22Rv1 (cell line): Measurements from ENCODE around the gene MUC2.

Source experiments
- H3K27ac ChIP-seq: fragments of 450-650 bp; 2 replicates; pipeline ENCODE4 v1.5.1; 2017
- CTCF ChIP-seq: fragments of 450-650 bp; IDR thresholded peaks from 2 replicates; pipeline ENCODE4 v1.5.1; 2017; ENCODE audit warnings: mild to moderate bottlenecking
- ZFX ChIP-seq: fragments of 450-650 bp; IDR thresholded peaks from 2 replicates; pipeline ENCODE4 v1.6.1; 2017; ENCODE audit warnings: antibody characterized with exemption, borderline replicate concordance

Gene MUC2

DNA sequence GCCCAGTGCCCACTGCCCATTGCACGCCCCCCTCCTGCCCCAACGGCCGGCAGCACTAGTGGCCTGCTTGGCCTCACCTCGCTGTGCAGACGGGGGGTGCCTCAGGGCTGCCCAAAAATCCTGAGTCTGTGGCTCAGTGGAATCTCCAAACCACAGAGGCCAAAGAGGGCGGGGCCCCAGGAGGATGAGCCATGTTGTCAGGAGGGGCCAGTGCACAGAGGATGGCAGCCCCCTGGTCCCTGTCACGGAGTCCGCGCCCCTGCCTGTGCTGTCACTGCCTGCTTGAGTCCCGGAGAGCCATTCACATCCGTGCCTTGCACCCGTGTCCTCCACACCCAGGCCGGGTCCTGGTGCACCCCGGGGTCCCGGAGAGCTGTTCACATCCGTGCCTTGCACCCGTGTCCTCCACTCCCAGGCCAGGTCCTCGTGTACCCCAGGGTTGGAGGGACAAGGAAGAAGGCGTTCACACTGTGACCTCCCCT lies 46.7 kb downstream of the MUC2 start:
- TF ChIP-seq CTCF (no peak), ZFX (no peak)
- no peak overlapping the region for H3K27ac ChIP-seq

DNA sequence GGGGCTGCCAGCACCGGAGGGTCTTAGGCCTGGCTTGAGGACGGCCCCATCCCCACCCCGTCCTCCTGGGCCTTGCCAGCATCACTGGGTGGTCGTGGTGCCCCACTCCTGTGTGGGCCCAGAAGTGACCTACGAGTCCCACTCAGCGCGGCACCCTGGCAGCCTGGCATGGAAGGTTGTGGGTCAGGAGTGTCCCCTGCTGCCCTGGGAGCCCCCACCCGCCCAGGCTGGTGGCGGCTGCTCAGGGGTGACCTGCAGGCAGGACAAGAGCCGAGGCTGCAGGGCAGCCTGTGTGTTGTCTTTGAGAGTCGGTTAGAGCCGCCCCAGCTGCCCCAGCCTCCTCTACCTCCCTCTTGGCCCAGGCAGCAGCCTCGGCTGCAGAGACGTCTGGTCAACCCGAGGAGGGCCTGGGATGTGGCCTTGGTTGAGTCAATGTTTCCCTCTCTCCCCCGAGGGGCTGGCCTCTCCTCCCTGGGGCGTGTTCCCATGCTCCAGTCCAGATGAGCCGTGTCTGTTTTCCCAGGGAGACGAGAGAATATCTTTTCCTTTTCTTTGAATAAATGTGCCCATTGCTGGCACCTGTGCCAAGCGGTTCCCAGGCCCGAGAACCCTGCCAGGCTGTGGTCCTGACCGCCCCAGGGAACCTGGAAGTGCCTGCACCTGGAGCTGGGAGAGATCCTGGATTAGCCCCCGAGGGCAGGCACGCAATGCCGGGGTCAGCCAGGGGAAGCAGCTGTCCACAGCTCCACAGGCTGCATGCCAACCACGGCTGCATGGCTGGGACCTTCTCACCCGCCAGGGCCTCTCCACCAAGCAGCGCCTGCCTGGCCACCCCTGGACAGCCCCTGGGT lies 47.4 kb downstream of the MUC2 start:
- no peak for TF ChIP-seq ZFX
- TF ChIP-seq CTCF = no peak
- no peak overlapping the region for H3K27ac ChIP-seq

DNA sequence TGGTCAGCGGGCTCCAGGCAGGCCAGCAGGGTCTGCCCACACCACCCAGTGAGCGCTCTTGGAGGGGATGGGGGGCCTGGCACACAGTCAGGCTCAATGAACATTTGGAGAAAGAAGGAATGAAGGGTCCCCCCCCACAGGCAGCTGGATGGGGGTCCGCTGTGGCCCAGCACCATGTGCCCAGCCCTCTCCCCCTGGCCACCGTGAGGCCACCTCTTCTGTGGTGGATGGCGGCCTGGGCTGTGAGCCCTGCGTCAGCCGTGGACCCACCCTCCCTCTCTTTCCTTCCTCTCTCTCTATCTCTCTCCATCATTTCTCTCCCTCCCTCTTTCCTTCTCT lies 48.0 kb downstream of the MUC2 start:
- no peak overlapping the region for H3K27ac ChIP-seq
- TF ChIP-seq ZFX (no peak), CTCF (no peak)

DNA sequence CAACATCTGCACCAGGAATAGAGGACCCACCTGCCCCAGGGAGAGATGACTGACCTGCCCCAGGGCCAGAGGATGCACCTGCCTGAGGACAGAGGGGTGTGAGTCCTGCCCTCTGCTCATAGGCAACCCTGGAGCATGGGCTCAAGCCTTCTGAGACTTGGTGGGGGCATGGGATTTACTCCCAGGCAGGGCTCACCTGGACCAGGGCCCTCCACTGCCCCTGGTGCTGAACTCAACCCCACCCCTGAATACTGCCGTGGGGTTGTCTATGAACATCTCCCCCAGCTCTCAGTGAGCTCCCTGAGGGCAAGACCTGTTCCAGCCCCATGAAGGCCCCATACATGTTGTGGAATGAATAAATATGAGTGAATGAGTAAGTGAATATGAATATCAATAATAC lies 49.3 kb downstream of the MUC2 start:
- no peak overlapping the region for H3K27ac ChIP-seq
- no peak for TF ChIP-seq CTCF
- TF ChIP-seq ZFX = no peak
